HCT116 (cell line): Measurements from ENCODE around the gene DIP2C. TPM values are rescaled to one million over a fixed set of nuclear protein-coding genes. Genes with fewer than 3 reads are reported as not detected.

Experiments
- ATAC-seq: fragments of 200-7000 bp; cut with Tn5 transposase; 2 replicates; pipeline ENCODE4 v1.9.1; 2020; ENCODE audit warnings: mild to moderate bottlenecking, moderate library complexity
- BruUV-seq: library from RNA; stranded (reverse); fragments of 400-500 nt; replicated peaks from 2 replicates; lab custom pipeline; 2021; lab: Mats Ljungman, UMichigan
- CTCF ChIA-PET: fragments of 300-600 bp; sonication (Branson Sonifier 250); formaldehyde crosslinking; loops from one replicate; lab custom pipeline; 2021; ENCODE audit warnings: antibody characterized with exemption; lab: Charles Lee
- POLR2A ChIA-PET: fragments of 300-600, 350-600 bp; sonication (Branson Sonifier 250); formaldehyde crosslinking; loops from one replicate; lab custom pipeline; 2021; ENCODE audit warnings: antibody characterized with exemption; lab: Charles Lee
- RAD21 ChIA-PET, 2 experiments: fragments of 300-600 bp; sonication (Branson Sonifier 250); formaldehyde crosslinking; loops; one replicate each; lab custom pipeline; 2023; ENCODE audit warnings: low total read pairs in 2 of 2; ENCODE audit not compliant: uncharacterized antibody in 2 of 2, unreplicated experiment in 2 of 2, low non-redundant PET in 1 of 2; lab: Charles Lee
- DNase-seq: peaks from one replicate; pipeline ENCODE4 v3.0.0-alpha.2; 2010; ENCODE audit warnings: low read depth, low spot score
- H2AFZ ChIP-seq: fragments of 200-600 bp; shearing (Covaris generic), sonication (generic); 2 replicates; pipeline ENCODE4 v1.6.1; 2017; ENCODE audit warnings: low read depth, mixed run types, mixed read lengths, antibody characterized with exemption, low read length; ENCODE audit not compliant: poor library complexity, severe bottlenecking
- H3K27ac ChIP-seq: 2 replicates; pipeline ENCODE4 v1.5.1; 2012; ENCODE audit warnings: low read depth, low read length
- H3K27me3 ChIP-seq: fragments of 200-600 bp; sonication (generic); 2 replicates; pipeline ENCODE4 v1.6.1; 2016; ENCODE audit warnings: mixed run types, low read length, mixed read lengths; ENCODE audit not compliant: insufficient read depth
- H3K36me3 ChIP-seq, 2 experiments: fragments of 200-500 bp in 1 of 2; fragments of 200-600 bp in 1 of 2; sonication (Bioruptor generic) in 1 of 2; sonication (generic) in 1 of 2; 2 replicates each; pipeline versions ENCODE4 v1.5.1 to v1.6.1; 2014 to 2016; ENCODE audit warnings: low read length in 2 of 2, inconsistent platforms in 1 of 2, mixed read lengths in 1 of 2, mixed run types in 1 of 2; ENCODE audit not compliant: insufficient read depth in 2 of 2, control insufficient read depth in 1 of 2
- H3K4me1 ChIP-seq, 2 experiments: fragments of 200-600 bp in 1 of 2; sonication (generic) in 1 of 2; 2 replicates each; pipeline versions ENCODE4 v1.5.1 to v1.6.1; 2012 to 2017; ENCODE audit warnings: low read length in 2 of 2, inconsistent platforms in 1 of 2, mild to moderate bottlenecking in 1 of 2, mixed read lengths in 1 of 2, mixed run types in 1 of 2, moderate library complexity in 1 of 2; ENCODE audit not compliant: insufficient read depth in 2 of 2, control insufficient read depth in 1 of 2
- H3K4me2 ChIP-seq: fragments of 200-600 bp; sonication (generic); 2 replicates; pipeline ENCODE4 v1.6.1; 2017; ENCODE audit warnings: mixed run types, low read length, mixed read lengths
- H3K4me3 ChIP-seq, 2 experiments: fragments of 200-600 bp in 1 of 2; sonication (generic) in 1 of 2; replicated peaks in 1 of 2; 2 replicates each; pipeline ENCODE4 v1.5.1; 2011 to 2016; ENCODE audit warnings: low read length in 2 of 2, control low read depth in 1 of 2, low read depth in 1 of 2, mild to moderate bottlenecking in 1 of 2, mixed read lengths in 1 of 2, mixed run types in 1 of 2
- H3K79me2 ChIP-seq: fragments of 200-600 bp; sonication (generic); 2 replicates; pipeline ENCODE4 v1.6.1; 2017; ENCODE audit warnings: mild to moderate bottlenecking, mixed run types, low read length, moderate library complexity, mixed read lengths; ENCODE audit not compliant: insufficient read depth
- H3K9ac ChIP-seq: fragments of 200-600 bp; sonication (generic); 2 replicates; pipeline ENCODE4 v1.6.1; 2016; ENCODE audit warnings: low read length, mixed read lengths
- H3K9me2 ChIP-seq: fragments of 200-600 bp; sonication (generic), shearing (Covaris generic); 2 replicates; pipeline ENCODE4 v1.6.1; 2017; ENCODE audit warnings: mixed run types, mild to moderate bottlenecking, moderate library complexity; ENCODE audit not compliant: insufficient read depth
- H3K9me3 ChIP-seq, 2 experiments: fragments of 200-500 bp in 1 of 2; fragments of 200-600 bp in 1 of 2; sonication (Bioruptor generic) in 1 of 2; sonication (generic) in 1 of 2; 2 replicates each; pipeline ENCODE4 v1.6.1; 2014 to 2017; ENCODE audit warnings: low read length in 2 of 2, mixed read lengths in 2 of 2, inconsistent platforms in 1 of 2, low read depth in 1 of 2, mild to moderate bottlenecking in 1 of 2, mixed run types in 1 of 2, moderate library complexity in 1 of 2; ENCODE audit not compliant: control insufficient read depth in 1 of 2, insufficient read depth in 1 of 2
- H4K20me1 ChIP-seq: fragments of 200-600 bp; sonication (generic), shearing (Covaris generic); 2 replicates; pipeline ENCODE4 v1.6.1; 2017; ENCODE audit warnings: mixed run types, mild to moderate bottlenecking, moderate library complexity; ENCODE audit not compliant: insufficient read depth
- ATF3 ChIP-seq: IDR thresholded peaks from 2 replicates; pipeline ENCODE4 v1.6.1; 2012
- CBX3 ChIP-seq: IDR thresholded peaks from 2 replicates; pipeline ENCODE4 v1.6.1; 2012; ENCODE audit warnings: low read depth
- CEBPB ChIP-seq: IDR thresholded peaks from 2 replicates; pipeline ENCODE4 v1.6.1; 2012; ENCODE audit warnings: low read depth
- EGR1 ChIP-seq: IDR thresholded peaks from 2 replicates; pipeline ENCODE4 v1.6.1; 2012; ENCODE audit warnings: low read depth
- ELF1 ChIP-seq: IDR thresholded peaks from 2 replicates; pipeline ENCODE4 v1.6.1; 2012; ENCODE audit warnings: low read depth, borderline replicate concordance
- EZH2 ChIP-seq: fragments of 200-600 bp; sonication (generic); IDR thresholded peaks from 2 replicates; pipeline ENCODE4 v1.6.1; 2017; ENCODE audit warnings: antibody characterized with exemption, mixed run types
- EZH2phosphoT487 ChIP-seq: fragments of 200-600 bp; IDR thresholded peaks from 2 replicates; pipeline ENCODE4 v1.6.1; 2018; ENCODE audit warnings: antibody characterized with exemption, borderline replicate concordance
- FOSL1 ChIP-seq: IDR thresholded peaks from 2 replicates; pipeline ENCODE4 v1.6.1; 2012; ENCODE audit warnings: low read depth
- JUND ChIP-seq: IDR thresholded peaks from 2 replicates; pipeline ENCODE4 v1.6.1; 2012
- POLR2A ChIP-seq: IDR thresholded peaks from 2 replicates; pipeline ENCODE4 v1.7.0; 2011; ENCODE audit warnings: borderline replicate concordance; ENCODE audit not compliant: insufficient read depth, insufficient read length; ENCODE audit errors: extremely low read depth
- POLR2AphosphoS5 ChIP-seq: IDR thresholded peaks from 2 replicates; pipeline ENCODE4 v1.6.1; 2011; ENCODE audit warnings: mild to moderate bottlenecking, low read depth, low read length, moderate library complexity
- RAD21 ChIP-seq: IDR thresholded peaks from 2 replicates; pipeline ENCODE4 v1.6.1; 2012; ENCODE audit warnings: low read depth, mild to moderate bottlenecking
- SRF ChIP-seq: IDR thresholded peaks from 2 replicates; pipeline ENCODE4 v1.6.1; 2012; ENCODE audit warnings: low read depth
- YY1 ChIP-seq: IDR thresholded peaks from 2 replicates; pipeline ENCODE4 v1.6.1; 2011; ENCODE audit warnings: low read length, low read depth, moderate library complexity, mild to moderate bottlenecking; ENCODE audit not compliant: insufficient replicate concordance; ENCODE audit errors: extremely low read depth
- ZBTB33 ChIP-seq: IDR thresholded peaks from 2 replicates; pipeline ENCODE4 v1.6.1; 2011; ENCODE audit warnings: mild to moderate bottlenecking, low read length, moderate library complexity; ENCODE audit not compliant: insufficient replicate concordance; ENCODE audit errors: extremely low read depth
- ZFX ChIP-seq: fragments of 450-650 bp; IDR thresholded peaks from 2 replicates; pipeline ENCODE4 v1.6.1; 2017
- ZNF274 ChIP-seq: fragments of 200-500 bp; sonication (Bioruptor generic); IDR thresholded peaks from 2 replicates; pipeline ENCODE4 v1.6.1; 2014; ENCODE audit warnings: mild to moderate bottlenecking, low read depth, low read length, inconsistent platforms
- intact Hi-C: fragments of 100-400 bp; cut with micrococcal nuclease; formaldehyde crosslinking; loops from 2 replicates; pipeline ENCODE4 v1.10.0; 2022
- total RNA-seq: library from RNA; stranded (reverse); gene quantifications from one replicate; pipeline ENCODE4 v1.2.1, GENCODE V29; 2021; ENCODE audit not compliant: unreplicated experiment
- TF ChIP-seq, protein P1 (sequence below): IDR thresholded peaks from 2 replicates; pipeline ENCODE4 v1.6.1; 2012; ENCODE audit warnings: low read depth

DIP2C gene
- total RNA-seq, 1 experiment from 2014 or later = 15.4 TPM

DNA sequence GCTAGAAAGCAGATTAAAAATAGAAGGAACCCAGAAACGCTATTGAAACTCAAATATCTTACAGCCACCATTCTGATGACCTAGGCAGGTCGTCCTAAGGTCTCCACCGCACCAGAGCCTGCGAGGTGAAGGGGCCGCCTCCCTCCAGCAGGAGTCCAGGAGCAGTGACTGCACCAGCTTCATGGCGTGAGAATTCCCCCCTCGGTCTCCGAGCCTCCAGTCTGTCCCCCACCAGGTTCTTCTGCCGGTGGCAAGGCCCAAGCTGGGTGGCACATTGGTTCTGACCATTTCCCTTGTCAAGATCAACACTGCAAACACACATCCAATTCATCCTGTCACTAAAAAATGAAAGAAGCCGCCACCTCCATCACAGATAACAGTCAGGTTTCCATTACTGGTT lies 98.7 kb downstream of the DIP2C start:
- BruUV-seq = no TSS peak
- no peak for ATAC-seq
- ChIA-PET POLR2A (no interaction called here), CTCF (no interaction called here), RAD21 (no interaction called here)
- Histone ChIP-seq H3K4me3 (no peak overlapping the region), H2AFZ (no peak overlapping the region), H3K27me3 (no peaks in the 10 kb centered on the region), H3K36me3 (no peaks in the 10 kb centered on the region), H3K27ac (no peak overlapping the region), H3K4me1 (peaks cover 6 to 9% of the 10 kb centered on the region in 2 experiments; a peak in 3 of 4 replicates), H3K9ac (no peak overlapping the region), H3K79me2 (peaks cover 3% of the 10 kb centered on the region; the same call in 1 of the 2 replicates), H3K9me2 (no peaks in the 10 kb centered on the region), H3K4me2 (no peak overlapping the region), H4K20me1 (no peaks in the 10 kb centered on the region), H3K9me3 (no peaks in the 10 kb centered on the region)
- TF ChIP-seq CEBPB (no peak), CBX3 (no peak), ZNF274 (no peak), ZBTB33 (no peak), ZFX (no peak), JUND (no peak), EGR1 (no peak), FOSL1 (no peak), SRF (no peak), ATF3 (no peak), POLR2A (no peak), POLR2AphosphoS5 (no peak), EZH2phosphoT487 (no peak), RAD21 (no peak), ELF1 (no peak), EZH2 (no peak), YY1 (no peak)
- TF ChIP-seq, protein P1, sequence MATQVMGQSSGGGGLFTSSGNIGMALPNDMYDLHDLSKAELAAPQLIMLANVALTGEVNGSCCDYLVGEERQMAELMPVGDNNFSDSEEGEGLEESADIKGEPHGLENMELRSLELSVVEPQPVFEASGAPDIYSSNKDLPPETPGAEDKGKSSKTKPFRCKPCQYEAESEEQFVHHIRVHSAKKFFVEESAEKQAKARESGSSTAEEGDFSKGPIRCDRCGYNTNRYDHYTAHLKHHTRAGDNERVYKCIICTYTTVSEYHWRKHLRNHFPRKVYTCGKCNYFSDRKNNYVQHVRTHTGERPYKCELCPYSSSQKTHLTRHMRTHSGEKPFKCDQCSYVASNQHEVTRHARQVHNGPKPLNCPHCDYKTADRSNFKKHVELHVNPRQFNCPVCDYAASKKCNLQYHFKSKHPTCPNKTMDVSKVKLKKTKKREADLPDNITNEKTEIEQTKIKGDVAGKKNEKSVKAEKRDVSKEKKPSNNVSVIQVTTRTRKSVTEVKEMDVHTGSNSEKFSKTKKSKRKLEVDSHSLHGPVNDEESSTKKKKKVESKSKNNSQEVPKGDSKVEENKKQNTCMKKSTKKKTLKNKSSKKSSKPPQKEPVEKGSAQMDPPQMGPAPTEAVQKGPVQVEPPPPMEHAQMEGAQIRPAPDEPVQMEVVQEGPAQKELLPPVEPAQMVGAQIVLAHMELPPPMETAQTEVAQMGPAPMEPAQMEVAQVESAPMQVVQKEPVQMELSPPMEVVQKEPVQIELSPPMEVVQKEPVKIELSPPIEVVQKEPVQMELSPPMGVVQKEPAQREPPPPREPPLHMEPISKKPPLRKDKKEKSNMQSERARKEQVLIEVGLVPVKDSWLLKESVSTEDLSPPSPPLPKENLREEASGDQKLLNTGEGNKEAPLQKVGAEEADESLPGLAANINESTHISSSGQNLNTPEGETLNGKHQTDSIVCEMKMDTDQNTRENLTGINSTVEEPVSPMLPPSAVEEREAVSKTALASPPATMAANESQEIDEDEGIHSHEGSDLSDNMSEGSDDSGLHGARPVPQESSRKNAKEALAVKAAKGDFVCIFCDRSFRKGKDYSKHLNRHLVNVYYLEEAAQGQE = no peak
- intact Hi-C loops = no loop called here
- DNase-seq = no peak
